Muscle layer of colon (tissue), 2 donors: ENCODE data around the gene OTOR.

ENCODE experiments used
- H3K27ac ChIP-seq: one replicate; pipeline ENCODE4 v1.7.0; 2013; ENCODE audit warnings: low read depth, mild to moderate bottlenecking, low read length, moderate library complexity
- H3K27me3 ChIP-seq, 2 donors: one replicate each; pipeline ENCODE4 v1.7.0; 2013; ENCODE audit warnings: low read length in 2 of 2, mild to moderate bottlenecking in 2 of 2; ENCODE audit not compliant: insufficient read depth in 2 of 2, control insufficient read depth in 1 of 2
- H3K36me3 ChIP-seq: one replicate; pipeline ENCODE4 v1.7.0; 2013; ENCODE audit warnings: mild to moderate bottlenecking, low read length; ENCODE audit not compliant: insufficient read depth
- H3K4me1 ChIP-seq: one replicate; pipeline ENCODE4 v1.7.0; 2013; ENCODE audit warnings: mild to moderate bottlenecking, low read length; ENCODE audit not compliant: insufficient read depth
- H3K4me3 ChIP-seq, 2 donors: one replicate each; pipeline ENCODE4 v1.7.0; 2013; ENCODE audit warnings: low read length in 2 of 2, low read depth in 1 of 2, mild to moderate bottlenecking in 1 of 2, moderate library complexity in 1 of 2
- H3K9ac ChIP-seq: one replicate; pipeline ENCODE4 v1.7.0; 2013; ENCODE audit warnings: low read length
- H3K9me3 ChIP-seq: one replicate; pipeline ENCODE4 v1.7.0; 2013; ENCODE audit warnings: mild to moderate bottlenecking, low read length
- donor health status: abdominal sarcoma.
- donor health status: Adenocarcinoma of cecum.

OTOR gene

DNA sequence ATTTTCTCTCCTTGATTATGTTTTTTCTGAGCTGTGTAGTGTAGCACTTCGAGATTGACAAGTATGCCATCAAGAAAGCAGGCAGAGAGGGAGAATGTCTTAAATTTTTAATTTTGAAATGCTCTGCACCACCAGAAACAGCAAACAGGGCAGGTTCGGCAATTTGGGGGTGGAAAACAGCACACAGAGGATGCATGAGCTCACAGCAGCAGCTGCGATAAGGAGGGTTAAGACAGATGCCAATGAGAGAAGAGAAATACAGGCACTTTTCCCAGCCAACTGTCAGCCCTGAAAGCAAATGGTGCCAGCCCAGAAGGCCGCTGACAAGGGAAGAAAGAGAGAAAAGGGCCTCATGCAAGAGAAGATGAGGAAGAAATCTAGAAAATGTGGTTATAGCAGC is 33.4 kb upstream of the OTOR start:
- no peaks in the 10 kb centered on the region for H3K36me3 ChIP-seq
- no peak overlapping the region for H3K9ac ChIP-seq
- H3K9me3 ChIP-seq = no peaks in the 10 kb centered on the region
- no peak overlapping the region for H3K4me3 ChIP-seq
- H3K27ac ChIP-seq = no peak overlapping the region
- no peaks in the 10 kb centered on the region for H3K4me1 ChIP-seq
- H3K27me3 ChIP-seq = no peaks in the 10 kb centered on the region

DNA sequence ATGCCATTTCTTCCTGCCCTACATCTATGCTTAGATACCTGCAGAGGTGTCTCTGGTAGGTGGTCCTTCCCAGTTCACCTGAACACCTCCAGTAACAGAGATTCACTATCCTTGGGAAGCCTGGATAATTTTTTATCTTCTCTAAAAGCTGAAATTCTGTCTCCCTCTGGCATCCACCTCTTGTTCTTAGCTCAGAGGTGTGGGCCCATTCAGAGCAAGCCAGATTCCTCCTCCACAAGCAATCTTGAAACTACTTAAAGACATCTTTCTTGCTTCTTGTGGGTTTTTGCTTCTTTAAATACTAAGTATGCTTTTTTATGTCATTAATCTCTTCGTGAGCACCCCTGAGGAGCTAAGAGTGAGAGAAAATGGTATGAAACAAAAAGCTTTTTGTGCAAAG is 28.7 kb upstream of the OTOR start:
- Histone ChIP-seq H3K36me3 (no peaks in the 10 kb centered on the region), H3K4me1 (no peaks in the 10 kb centered on the region), H3K27ac (no peak overlapping the region), H3K9me3 (no peaks in the 10 kb centered on the region), H3K27me3 (no peaks in the 10 kb centered on the region), H3K9ac (no peak overlapping the region), H3K4me3 (no peak overlapping the region)

DNA sequence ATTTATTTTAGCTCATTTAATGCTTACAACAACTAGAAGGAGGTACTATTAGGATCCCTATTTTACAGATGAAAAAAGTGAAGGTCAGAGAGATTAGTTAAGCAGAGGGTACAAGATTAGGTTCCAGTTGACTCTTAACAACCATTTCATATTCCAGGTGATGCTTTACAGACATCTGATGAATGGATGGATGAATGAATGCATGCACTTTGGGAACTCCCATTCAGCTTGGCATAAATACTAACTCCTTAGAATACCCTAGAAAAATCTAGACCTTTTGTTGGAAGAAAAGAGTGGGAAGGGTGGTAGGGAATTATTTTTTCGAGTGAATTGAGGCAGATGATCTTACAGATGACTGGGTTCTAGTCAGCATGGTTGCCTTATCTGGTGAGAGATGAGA is 19.1 kb upstream of the OTOR start:
- H3K4me1 ChIP-seq = peaks cover 23% of the 10 kb centered on the region

DNA sequence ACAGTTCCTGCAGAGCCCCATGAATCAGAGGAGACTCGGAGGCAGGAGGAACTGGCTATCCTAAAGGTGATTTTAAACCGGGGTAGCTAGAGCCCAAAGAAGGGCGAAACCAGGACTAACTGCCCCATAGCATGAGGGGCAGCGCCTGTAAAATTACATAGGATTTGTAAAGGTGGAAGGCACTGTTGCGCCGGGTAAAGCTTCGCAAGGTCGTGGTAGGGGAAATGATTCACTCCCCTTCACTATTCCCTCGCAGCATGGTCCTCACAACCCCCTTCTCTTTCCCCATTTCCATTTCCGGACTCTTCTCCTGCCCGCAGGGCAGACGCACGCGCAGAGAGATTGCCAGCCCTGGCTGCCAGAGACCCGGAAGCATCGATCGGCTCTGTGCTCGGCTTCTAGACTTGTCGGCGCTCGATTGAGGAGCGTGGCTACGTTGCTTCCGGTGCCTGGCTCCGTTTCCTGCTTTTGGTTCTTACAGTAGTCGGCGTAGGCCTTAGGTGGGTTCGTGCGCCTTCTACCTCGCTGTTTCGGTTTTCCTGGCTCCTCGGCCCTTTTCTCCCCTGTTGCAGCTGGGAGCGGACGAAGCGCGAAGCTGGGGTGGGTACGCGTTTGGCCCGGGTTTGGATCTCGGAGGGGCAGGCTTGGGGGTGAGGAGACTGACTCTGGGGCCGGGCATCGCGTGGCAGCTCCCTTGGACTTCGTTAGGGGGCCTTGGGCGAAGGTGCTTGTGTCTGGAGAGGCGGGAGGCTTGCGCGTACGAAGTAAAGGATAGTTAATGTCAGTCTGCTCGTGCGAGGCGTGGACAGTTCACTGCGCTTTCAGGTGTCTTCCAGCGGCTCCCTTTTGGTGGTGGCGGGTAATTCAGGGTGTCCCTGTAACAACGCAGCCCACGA is 18.3 kb upstream of the OTOR start, which contains the start of gene SNRPB2:
Gene SNRPB2, plus strand, starts transcription at position 462 of the 896 bp plus-strand sequence. CDS start 1,677 bp downstream, outside the sequence.
- H3K27me3 ChIP-seq = no peaks in the 10 kb centered on the region
- peaks cover 29% of the 10 kb centered on the region for H3K4me1 ChIP-seq
- peak within 1 kb of the TSS; percentile 67 to 98 for H3K4me3 ChIP-seq
- H3K9ac ChIP-seq = peak within 1 kb of the TSS; percentile 99
- H3K9me3 ChIP-seq = no peaks in the 10 kb centered on the region
- peak within 1 kb of the TSS; percentile 45 for H3K27ac ChIP-seq
- peaks cover 28% of the 10 kb centered on the region for H3K36me3 ChIP-seq

More for the DNA sequence above, 19.1 kb upstream of the OTOR start:
- peaks cover 22% of the 10 kb centered on the region for H3K36me3 ChIP-seq
- no peak overlapping the region for H3K27ac ChIP-seq
- H3K9me3 ChIP-seq = no peaks in the 10 kb centered on the region
- peak overlapping the region; percentile 99 for H3K9ac ChIP-seq
- peak overlapping the region in 1 of 2 donors; percentile 98 for H3K4me3 ChIP-seq
- no peaks in the 10 kb centered on the region for H3K27me3 ChIP-seq

DNA sequence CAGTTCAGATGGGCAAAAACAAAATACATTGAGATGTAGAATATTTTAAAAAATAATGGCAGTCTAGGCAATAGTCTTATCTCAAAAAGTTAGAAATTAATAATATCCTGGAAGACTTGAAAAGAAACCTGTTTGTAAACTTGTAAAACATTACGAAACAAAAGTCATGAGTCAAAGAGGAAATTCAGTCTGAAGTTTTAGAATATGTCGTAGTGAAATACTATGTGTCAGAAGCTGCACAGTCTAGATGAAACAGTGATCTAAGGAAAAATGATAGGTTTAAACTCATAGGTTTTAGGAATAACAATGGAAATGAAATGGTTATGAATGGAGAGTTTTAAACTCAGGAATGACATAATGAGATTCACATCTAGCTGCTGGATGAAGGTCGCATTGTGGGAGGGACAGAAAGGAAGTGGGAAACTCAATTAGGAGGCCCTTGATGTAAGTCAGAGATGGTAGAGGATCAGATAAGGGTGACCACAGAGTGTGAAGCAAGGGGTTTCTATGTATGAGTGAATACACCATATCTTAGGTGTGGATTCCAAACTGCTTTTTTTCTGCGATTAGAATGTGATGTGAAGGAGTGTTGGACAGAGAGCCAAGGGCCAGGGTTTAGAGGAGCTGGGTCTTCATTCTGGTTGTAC is 15.5 kb upstream of the OTOR start:
- H3K27ac ChIP-seq = no peak overlapping the region
- no peaks in the 10 kb centered on the region for H3K9me3 ChIP-seq
- H3K36me3 ChIP-seq = peaks cover 55% of the 10 kb centered on the region
- H3K27me3 ChIP-seq = no peaks in the 10 kb centered on the region
- H3K4me3 ChIP-seq = no peak overlapping the region
- H3K4me1 ChIP-seq = peaks cover 29% of the 10 kb centered on the region
- H3K9ac ChIP-seq = no peak overlapping the region

DNA sequence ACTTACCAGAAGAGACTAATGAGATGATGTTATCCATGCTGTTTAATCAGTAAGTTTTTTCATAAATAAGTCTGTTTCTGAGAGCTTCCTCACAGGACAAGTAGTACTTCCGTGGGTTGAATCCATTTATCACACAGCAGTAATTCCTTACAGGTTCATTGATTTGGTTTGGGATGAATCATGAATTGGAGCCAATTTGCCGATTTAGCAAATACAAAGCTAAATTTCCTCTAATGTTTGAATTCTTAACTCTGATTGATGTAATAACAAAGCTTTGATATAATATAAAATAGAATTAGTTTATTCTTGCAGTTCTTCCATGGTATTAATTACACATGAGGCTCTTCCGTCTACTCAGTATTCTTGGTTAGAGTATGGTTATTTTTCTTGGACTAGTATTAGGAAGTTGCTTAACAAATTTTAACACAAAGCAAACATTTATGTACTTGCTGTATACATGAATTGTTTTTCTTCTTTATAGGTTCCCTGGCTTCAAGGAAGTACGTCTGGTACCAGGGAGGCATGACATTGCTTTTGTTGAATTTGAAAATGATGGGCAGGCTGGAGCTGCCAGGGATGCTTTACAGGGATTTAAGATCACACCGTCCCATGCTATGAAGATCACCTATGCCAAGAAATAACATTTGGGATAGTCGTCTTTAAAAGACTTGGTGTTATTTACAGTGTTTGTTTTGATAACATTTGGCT is 7.6 kb upstream of the OTOR start:
- H3K4me1 ChIP-seq = no peaks in the 10 kb centered on the region
- peaks cover 58% of the 10 kb centered on the region for H3K36me3 ChIP-seq
- H3K4me3 ChIP-seq = no peak overlapping the region
- H3K9ac ChIP-seq = no peak overlapping the region
- H3K27me3 ChIP-seq = no peaks in the 10 kb centered on the region
- no peaks in the 10 kb centered on the region for H3K9me3 ChIP-seq
- H3K27ac ChIP-seq = no peak overlapping the region

DNA sequence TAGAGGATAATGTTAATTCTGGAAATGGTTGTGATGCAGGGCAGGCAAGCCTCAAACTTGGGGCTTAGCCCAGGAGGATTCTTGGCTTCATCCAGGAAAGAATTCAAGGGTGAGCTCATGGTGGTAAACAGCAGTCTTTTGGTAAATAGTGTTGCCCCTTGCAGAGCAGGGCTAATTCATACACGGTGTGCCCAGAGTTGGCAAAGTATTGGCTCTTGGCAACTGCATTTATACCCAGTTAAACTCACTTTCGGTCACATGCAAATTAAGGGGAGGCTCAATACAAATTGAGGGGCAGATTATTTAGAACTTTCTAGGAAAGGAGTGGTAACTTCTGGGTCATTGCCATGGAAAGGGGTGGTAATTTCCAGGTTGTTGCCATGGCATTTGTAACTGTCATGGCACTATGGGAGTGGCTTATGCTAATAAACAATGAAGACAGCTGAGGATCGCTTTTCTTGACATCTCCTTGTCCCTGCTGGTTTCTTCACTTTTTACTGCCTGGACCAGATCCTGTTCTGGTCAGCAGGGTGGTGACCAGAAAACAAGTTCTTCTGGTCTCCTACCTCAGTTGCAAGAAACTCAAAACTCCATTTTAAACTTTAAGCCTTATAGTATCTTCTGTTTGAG is 3.9 kb upstream of the OTOR start:
- Histone ChIP-seq H3K9ac (no peak overlapping the region), H3K27me3 (no peaks in the 10 kb centered on the region), H3K4me1 (no peaks in the 10 kb centered on the region), H3K36me3 (peaks cover 29% of the 10 kb centered on the region), H3K4me3 (no peak overlapping the region), H3K27ac (no peak overlapping the region), H3K9me3 (no peaks in the 10 kb centered on the region)

DNA sequence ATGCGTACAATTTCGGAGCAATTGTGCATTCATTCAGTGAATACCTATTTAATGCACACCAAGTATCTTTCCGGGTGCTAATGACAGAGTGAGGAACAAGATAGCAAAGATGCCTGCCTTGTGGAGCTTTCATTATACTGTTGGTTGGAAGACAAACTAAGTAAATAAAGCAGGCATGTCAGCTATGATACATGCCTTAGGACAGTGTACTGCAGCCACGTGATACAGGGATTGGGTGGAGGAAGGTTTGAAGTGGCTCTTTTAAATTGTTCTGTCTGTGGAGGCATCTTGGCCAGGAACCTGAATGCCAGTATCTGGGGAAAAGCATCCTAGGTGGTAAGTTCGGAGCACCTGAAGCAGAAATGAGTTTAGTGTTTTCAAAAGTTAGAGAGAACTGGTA is 3.0 kb upstream of the OTOR start:
- Histone ChIP-seq H3K9me3 (no peaks in the 10 kb centered on the region), H3K4me3 (no peak overlapping the region), H3K36me3 (peaks cover 21% of the 10 kb centered on the region), H3K27me3 (no peaks in the 10 kb centered on the region), H3K4me1 (no peaks in the 10 kb centered on the region), H3K27ac (no peak overlapping the region), H3K9ac (no peak overlapping the region)

DNA sequence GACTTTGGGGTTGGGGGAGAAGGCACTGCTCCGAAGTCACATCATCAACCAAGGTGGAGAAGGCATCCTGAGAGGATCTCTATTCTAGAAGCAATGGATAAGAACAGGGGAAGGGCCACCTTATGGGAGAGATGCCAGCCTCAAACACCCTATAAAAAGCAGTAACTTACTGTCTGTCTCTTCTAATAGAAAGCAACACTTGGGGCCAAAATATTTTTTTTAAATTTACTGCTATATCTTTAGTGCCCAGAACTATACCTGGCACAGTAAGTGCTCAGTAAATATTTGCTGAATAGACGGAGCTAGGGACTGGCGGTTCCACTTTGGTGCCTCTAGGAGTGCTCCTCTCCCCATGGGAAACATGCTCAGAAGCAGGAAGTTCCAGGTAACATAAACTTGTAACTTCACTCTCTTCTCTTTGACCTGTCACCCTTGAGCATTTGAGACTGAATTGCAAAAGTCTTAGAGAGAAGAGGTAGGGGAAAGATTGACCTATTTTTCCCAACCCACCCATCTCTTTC is 807 bp upstream of the OTOR start:
- Histone ChIP-seq H3K9ac (no peak overlapping the region), H3K36me3 (no peaks in the 10 kb centered on the region), H3K27me3 (no peaks in the 10 kb centered on the region), H3K9me3 (no peaks in the 10 kb centered on the region), H3K4me1 (no peaks in the 10 kb centered on the region), H3K27ac (no peak overlapping the region), H3K4me3 (no peak overlapping the region)

DNA sequence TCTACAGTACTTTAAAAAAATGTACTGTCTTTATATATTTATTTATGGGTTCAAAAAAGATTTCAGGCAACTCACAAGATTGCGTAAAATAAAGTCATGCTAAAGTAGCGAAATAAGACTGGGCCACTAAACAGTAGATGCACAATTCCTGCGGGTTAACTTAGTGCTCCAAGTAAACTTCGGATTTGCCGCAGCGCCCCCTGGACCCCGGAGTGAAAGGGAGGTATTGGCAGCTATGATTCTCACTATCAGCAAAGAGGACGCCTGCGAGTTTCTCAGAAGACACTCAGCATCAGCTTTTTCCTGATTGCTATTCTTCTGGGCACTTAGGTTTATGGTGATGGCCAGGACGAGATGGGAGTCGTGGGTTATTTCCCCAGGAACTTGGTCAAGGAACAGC is 1.4 kb downstream of the OTOR start:
- H3K9ac ChIP-seq = no peak overlapping the region
- H3K4me1 ChIP-seq = no peaks in the 10 kb centered on the region
- no peaks in the 10 kb centered on the region for H3K36me3 ChIP-seq

DNA sequence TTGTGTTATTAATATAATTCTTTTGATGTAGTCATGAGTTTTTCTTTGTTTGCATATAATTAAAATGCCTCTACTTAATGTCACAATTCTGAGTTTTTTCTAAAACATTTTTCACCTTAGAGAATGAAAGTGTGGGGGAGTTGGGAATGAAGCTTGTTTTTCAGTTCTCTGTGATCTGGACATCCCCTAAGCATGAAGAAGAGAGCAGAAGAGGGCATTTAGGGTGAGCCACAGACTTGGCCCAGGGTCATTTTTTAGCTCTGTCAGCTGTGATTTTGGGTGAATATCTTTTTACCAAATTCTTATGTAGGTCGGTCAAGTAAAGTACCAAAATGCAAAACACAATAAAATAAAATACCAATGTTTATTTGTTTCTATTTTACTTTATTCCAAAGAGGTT is 3.9 kb downstream of the OTOR start:
- Histone ChIP-seq H3K9me3 (no peaks in the 10 kb centered on the region), H3K36me3 (no peaks in the 10 kb centered on the region), H3K4me3 (no peak overlapping the region), H3K27ac (no peak overlapping the region), H3K9ac (no peak overlapping the region), H3K27me3 (no peaks in the 10 kb centered on the region), H3K4me1 (no peaks in the 10 kb centered on the region)

More for the DNA sequence above, 1.4 kb downstream of the OTOR start:
- Histone ChIP-seq H3K9me3 (no peaks in the 10 kb centered on the region), H3K27ac (no peak overlapping the region), H3K27me3 (no peaks in the 10 kb centered on the region), H3K4me3 (no peak overlapping the region)
